ENCODE measurements around the gene JARID2. TPM values are rescaled to one million over a fixed set of nuclear protein-coding genes. Genes with fewer than 3 reads are reported as not detected.

JARID2 gene
- total RNA-seq, 1 experiment from 2014 or later = 23.6 TPM

GRCh38 chr6:15495375-15495901 is 249.6 kb downstream of the JARID2 start:
- no peak for DNase-seq (ENCODE audit: low read depth, low spot score)
- no peak overlapping the region for H3K4me2 ChIP-seq (ENCODE audit: low read length)
- H3K79me2 ChIP-seq (ENCODE audit: insufficient read depth, low read length) = no peaks in the 10 kb centered on the region; the same call in 1 of the 2 replicates
- H2AFZ ChIP-seq (ENCODE audit: low read depth, low read length, poor library complexity, severe bottlenecking) = no peak overlapping the region
- TF ChIP-seq POLR2A (IDR thresholded peaks at IDR 0.05; ENCODE audit: borderline replicate concordance, extremely low read depth, insufficient read depth, insufficient read length) = no peak
- TF ChIP-seq CEBPB (IDR thresholded peaks at IDR 0.05; ENCODE audit: low read depth) = no peak
- TF ChIP-seq, protein P1, sequence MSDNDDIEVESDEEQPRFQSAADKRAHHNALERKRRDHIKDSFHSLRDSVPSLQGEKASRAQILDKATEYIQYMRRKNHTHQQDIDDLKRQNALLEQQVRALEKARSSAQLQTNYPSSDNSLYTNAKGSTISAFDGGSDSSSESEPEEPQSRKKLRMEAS (IDR thresholded peaks at IDR 0.05) = no peak
- no peak for TF ChIP-seq ATF3 (IDR thresholded peaks at IDR 0.05)
- TF ChIP-seq YY1 (IDR thresholded peaks at IDR 0.05; ENCODE audit: extremely low read depth, insufficient replicate concordance, low read depth, low read length) = no peak
- H3K9me3 ChIP-seq (ENCODE audit: control insufficient read depth in 1 of 2, insufficient read depth in 1 of 2, low read depth in 1 of 2, low read length in 2 of 2) = no peaks in the 10 kb centered on the region
- H3K27ac ChIP-seq (ENCODE audit: low read depth, low read length) = no peak overlapping the region
- no peaks in the 10 kb centered on the region for H3K9me2 ChIP-seq (ENCODE audit: insufficient read depth)
- H3K27me3 ChIP-seq (ENCODE audit: insufficient read depth, low read length) = no peaks in the 10 kb centered on the region
- POLR2A ChIA-PET = no interaction called here
- peaks cover 0 to 5% of the 10 kb centered on the region in 2 experiments; a peak in 1 of 4 replicates for H3K4me1 ChIP-seq (ENCODE audit: control insufficient read depth in 1 of 2, insufficient read depth in 2 of 2, low read length in 2 of 2)
- RAD21 ChIA-PET (ENCODE audit: low non-redundant PET in 1 of 2, low total read pairs in 2 of 2, uncharacterized antibody in 2 of 2, unreplicated experiment in 2 of 2) = no interaction called here
- H3K36me3 ChIP-seq (ENCODE audit: control insufficient read depth in 1 of 2, insufficient read depth in 2 of 2, low read length in 2 of 2) = no peaks in the 10 kb centered on the region
- BruUV-seq (replicated peaks) = no TSS peak
- no peaks in the 10 kb centered on the region for H4K20me1 ChIP-seq (ENCODE audit: insufficient read depth)
- H3K4me3 ChIP-seq (replicated peaks in 1 of 2; ENCODE audit: low read depth in 1 of 2, low read length in 2 of 2) = no peak overlapping the region
- no peak overlapping the region for H3K9ac ChIP-seq (ENCODE audit: low read length)
- CTCF ChIA-PET = no interaction called here
- ATAC-seq = no peak
- intact Hi-C loops (cut with micrococcal nuclease) = no loop called here

GRCh38 chr6:15496345-15497131 is 250.7 kb downstream of the JARID2 start:
- Histone ChIP-seq H3K79me2 (ENCODE audit: insufficient read depth, low read length) (no peaks in the 10 kb centered on the region; the same call in 1 of the 2 replicates), H3K4me2 (ENCODE audit: low read length) (no peak overlapping the region), H3K9me3 (ENCODE audit: control insufficient read depth in 1 of 2, insufficient read depth in 1 of 2, low read depth in 1 of 2, low read length in 2 of 2) (no peaks in the 10 kb centered on the region), H3K4me3 (replicated peaks in 1 of 2; ENCODE audit: low read depth in 1 of 2, low read length in 2 of 2) (no peak overlapping the region), H3K27me3 (ENCODE audit: insufficient read depth, low read length) (no peaks in the 10 kb centered on the region), H3K9ac (ENCODE audit: low read length) (no peak overlapping the region), H4K20me1 (ENCODE audit: insufficient read depth) (no peaks in the 10 kb centered on the region), H2AFZ (ENCODE audit: low read depth, low read length, poor library complexity, severe bottlenecking) (no peak overlapping the region), H3K36me3 (ENCODE audit: control insufficient read depth in 1 of 2, insufficient read depth in 2 of 2, low read length in 2 of 2) (peaks cover 0 to 3% of the 10 kb centered on the region in 2 experiments; a peak in 1 of 4 replicates), H3K9me2 (ENCODE audit: insufficient read depth) (no peaks in the 10 kb centered on the region), H3K4me1 (ENCODE audit: control insufficient read depth in 1 of 2, insufficient read depth in 2 of 2, low read length in 2 of 2) (peaks cover 0 to 5% of the 10 kb centered on the region in 2 experiments; a peak in 1 of 4 replicates), H3K27ac (ENCODE audit: low read depth, low read length) (no peak overlapping the region)
- no peak for TF ChIP-seq EZH2 (IDR thresholded peaks at IDR 0.05)
- TF ChIP-seq, protein P2, sequence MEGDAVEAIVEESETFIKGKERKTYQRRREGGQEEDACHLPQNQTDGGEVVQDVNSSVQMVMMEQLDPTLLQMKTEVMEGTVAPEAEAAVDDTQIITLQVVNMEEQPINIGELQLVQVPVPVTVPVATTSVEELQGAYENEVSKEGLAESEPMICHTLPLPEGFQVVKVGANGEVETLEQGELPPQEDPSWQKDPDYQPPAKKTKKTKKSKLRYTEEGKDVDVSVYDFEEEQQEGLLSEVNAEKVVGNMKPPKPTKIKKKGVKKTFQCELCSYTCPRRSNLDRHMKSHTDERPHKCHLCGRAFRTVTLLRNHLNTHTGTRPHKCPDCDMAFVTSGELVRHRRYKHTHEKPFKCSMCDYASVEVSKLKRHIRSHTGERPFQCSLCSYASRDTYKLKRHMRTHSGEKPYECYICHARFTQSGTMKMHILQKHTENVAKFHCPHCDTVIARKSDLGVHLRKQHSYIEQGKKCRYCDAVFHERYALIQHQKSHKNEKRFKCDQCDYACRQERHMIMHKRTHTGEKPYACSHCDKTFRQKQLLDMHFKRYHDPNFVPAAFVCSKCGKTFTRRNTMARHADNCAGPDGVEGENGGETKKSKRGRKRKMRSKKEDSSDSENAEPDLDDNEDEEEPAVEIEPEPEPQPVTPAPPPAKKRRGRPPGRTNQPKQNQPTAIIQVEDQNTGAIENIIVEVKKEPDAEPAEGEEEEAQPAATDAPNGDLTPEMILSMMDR (IDR thresholded peaks at IDR 0.05 in 2 of 3, conservative IDR thresholded peaks at IDR 0.05 in 1 of 3; ENCODE audit: borderline replicate concordance in 1 of 3, insufficient read depth in 1 of 3, low read depth in 2 of 3, low read length in 2 of 3) = no peak
- TF ChIP-seq YY1 (IDR thresholded peaks at IDR 0.05; ENCODE audit: extremely low read depth, insufficient replicate concordance, low read depth, low read length) = no peak
- TF ChIP-seq FOSL1 (IDR thresholded peaks at IDR 0.05; ENCODE audit: low read depth) = no peak
- no peak for TF ChIP-seq RAD21 (IDR thresholded peaks at IDR 0.05; ENCODE audit: low read depth)
- no peak for TF ChIP-seq EGR1 (IDR thresholded peaks at IDR 0.05; ENCODE audit: low read depth)
- TF ChIP-seq POLR2A (IDR thresholded peaks at IDR 0.05; ENCODE audit: borderline replicate concordance, extremely low read depth, insufficient read depth, insufficient read length) = no peak
- ATAC-seq (no peak), DNase-seq (ENCODE audit: low read depth, low spot score) (no peak)
- CTCF ChIA-PET = no interaction called here
- POLR2A ChIA-PET = no interaction called here
- RAD21 ChIA-PET (ENCODE audit: low non-redundant PET in 1 of 2, low total read pairs in 2 of 2, uncharacterized antibody in 2 of 2, unreplicated experiment in 2 of 2) = no interaction called here
- BruUV-seq (replicated peaks) = no TSS peak
- intact Hi-C loops (cut with micrococcal nuclease) = no loop called here
